ENCODE data around the gene CTNND2.

Gene CTNND2

GRCh38 chr5:11305245-11305644 lies 599.0 kb downstream of the CTNND2 start:
- DNase-seq, result no peak

- DNase-seq, result no peak
These were observed 599.6 kb downstream of the CTNND2 start for GRCh38 chr5:11304641-11305040.

- no peak for DNase-seq
These were observed 601.6 kb downstream of the CTNND2 start for GRCh38 chr5:11302663-11303062.

- no peak for DNase-seq
These were observed 603.1 kb downstream of the CTNND2 start for GRCh38 chr5:11301171-11301570.

GRCh38 chr5:11300736-11301135 lies 603.5 kb downstream of the CTNND2 start:
- DNase-seq, result no peak

- DNase-seq, result no peak
These were observed 605.4 kb downstream of the CTNND2 start for GRCh38 chr5:11298877-11299276.

- DNase-seq, result no peak
These were observed 610.7 kb downstream of the CTNND2 start for GRCh38 chr5:11293523-11293922.

- no peak for DNase-seq
These were observed 611.4 kb downstream of the CTNND2 start for GRCh38 chr5:11292648-11293356.

- no peak for DNase-seq
These were observed 614.5 kb downstream of the CTNND2 start for GRCh38 chr5:11289733-11290132.

GRCh38 chr5:11289208-11289607 lies 615.0 kb downstream of the CTNND2 start:
- DNase-seq, result no peak

GRCh38 chr5:11281842-11282241 lies 622.4 kb downstream of the CTNND2 start:
- DNase-seq, result no peak

GRCh38 chr5:11277323-11277722 lies 626.9 kb downstream of the CTNND2 start:
- DNase-seq, result no peak

GRCh38 chr5:11273180-11273903 lies 630.9 kb downstream of the CTNND2 start:
- no peak for DNase-seq

GRCh38 chr5:11269515-11269914 lies 634.7 kb downstream of the CTNND2 start:
- DNase-seq, result no peak

- no peak for DNase-seq
These were observed 635.4 kb downstream of the CTNND2 start for GRCh38 chr5:11268891-11269290.

GRCh38 chr5:11266331-11266730 lies 637.9 kb downstream of the CTNND2 start:
- DNase-seq, result no peak

- no peak for DNase-seq
These were observed 643.0 kb downstream of the CTNND2 start for GRCh38 chr5:11261241-11261640.

GRCh38 chr5:11258001-11258400 lies 646.2 kb downstream of the CTNND2 start:
- DNase-seq, result no peak

- no peak for DNase-seq
These were observed 651.7 kb downstream of the CTNND2 start for GRCh38 chr5:11252523-11252922.

GRCh38 chr5:11252075-11252474 lies 652.2 kb downstream of the CTNND2 start:
- no peak for DNase-seq

- no peak for DNase-seq
These were observed 653.0 kb downstream of the CTNND2 start for GRCh38 chr5:11251247-11251646.

GRCh38 chr5:11248966-11249365 lies 655.3 kb downstream of the CTNND2 start:
- DNase-seq, result no peak

GRCh38 chr5:11247224-11247623 lies 657.0 kb downstream of the CTNND2 start:
- DNase-seq, result no peak
